ENCODE results near the gene BHMT.
"Not testable (repeated sequence)": the region's sequence is repeated elsewhere in the genome, so short reads cannot be mapped to it uniquely, and the experiment has no call there.

Gene BHMT

DNA sequence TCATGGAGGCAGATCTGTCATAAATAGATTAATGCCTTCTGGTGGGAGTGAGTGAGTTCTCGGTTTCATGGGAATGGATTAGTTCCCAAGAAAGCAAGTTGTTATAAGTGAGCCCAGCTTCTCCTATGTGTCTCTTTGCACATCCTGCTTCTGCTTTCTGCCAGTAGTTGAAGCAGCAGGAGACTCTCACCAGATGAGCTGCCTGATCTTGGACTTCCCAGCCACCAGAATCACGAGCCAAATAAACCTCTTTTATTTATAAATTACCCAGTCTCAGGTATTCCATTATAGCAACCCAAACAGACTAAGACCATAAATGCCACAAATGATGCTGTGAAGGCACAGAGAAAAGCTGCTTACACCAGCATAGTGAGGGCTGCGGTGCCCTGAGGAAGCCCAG, 28.9 kb downstream of the BHMT start:
- TF ChIP-seq CTCF (IDR thresholded peaks at IDR 0.05; ENCODE audit: low read depth, low read length, missing control alignments), result no peak
- no peak overlapping the region for H3K4me3 ChIP-seq (ENCODE audit: low read depth, low read length)
- in situ Hi-C loops (cut with HindIII; ENCODE audit: low sequenced_read_pairs), result no loop called here
- DNase-seq (ENCODE audit: low read depth), result no peak

GRCh38 chr5:79143684-79144379, 32.2 kb downstream of the BHMT start:
- DNase-seq (ENCODE audit: low read depth), result peak; percentile 16
- no peak for TF ChIP-seq CTCF (IDR thresholded peaks at IDR 0.05; ENCODE audit: low read depth, low read length, missing control alignments)
- H3K4me3 ChIP-seq (ENCODE audit: low read depth, low read length), result no peak overlapping the region
- in situ Hi-C loops (cut with HindIII; ENCODE audit: low sequenced_read_pairs), result no loop called here

DNA sequence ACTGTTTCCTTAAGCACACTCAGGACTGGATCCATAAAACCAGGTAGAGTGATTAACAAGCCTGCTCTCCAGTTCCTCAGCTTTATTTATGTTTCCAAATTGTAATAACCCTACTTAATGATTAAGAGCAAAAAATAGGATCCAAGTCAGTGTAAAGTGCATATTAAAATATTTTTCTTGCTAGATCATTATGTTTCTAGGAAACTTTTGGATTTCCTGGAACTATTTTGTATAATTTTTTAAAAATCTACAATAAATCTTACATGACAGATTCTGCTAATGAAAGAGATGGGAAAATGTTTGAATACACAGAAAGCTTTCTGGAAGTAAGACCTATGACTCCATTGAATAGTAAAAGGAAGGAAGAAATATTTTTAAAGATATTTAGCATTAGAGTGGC, 35.5 kb downstream of the BHMT start:
- no peak overlapping the region for H3K4me3 ChIP-seq (ENCODE audit: low read depth, low read length)
- TF ChIP-seq CTCF (IDR thresholded peaks at IDR 0.05; ENCODE audit: low read depth, low read length, missing control alignments), result no peak
- DNase-seq (ENCODE audit: low read depth), result no peak
- in situ Hi-C loops (cut with HindIII; ENCODE audit: low sequenced_read_pairs), result no loop called here

- no peak for DNase-seq (ENCODE audit: low read depth)
- H3K4me3 ChIP-seq (ENCODE audit: low read depth, low read length), result no peak overlapping the region
- TF ChIP-seq CTCF (IDR thresholded peaks at IDR 0.05; ENCODE audit: low read depth, low read length, missing control alignments), result no peak
- in situ Hi-C loops (cut with HindIII; ENCODE audit: low sequenced_read_pairs), result no loop called here
These were observed 37.8 kb downstream of the BHMT start for GRCh38 chr5:79149433-79149832.

DNA sequence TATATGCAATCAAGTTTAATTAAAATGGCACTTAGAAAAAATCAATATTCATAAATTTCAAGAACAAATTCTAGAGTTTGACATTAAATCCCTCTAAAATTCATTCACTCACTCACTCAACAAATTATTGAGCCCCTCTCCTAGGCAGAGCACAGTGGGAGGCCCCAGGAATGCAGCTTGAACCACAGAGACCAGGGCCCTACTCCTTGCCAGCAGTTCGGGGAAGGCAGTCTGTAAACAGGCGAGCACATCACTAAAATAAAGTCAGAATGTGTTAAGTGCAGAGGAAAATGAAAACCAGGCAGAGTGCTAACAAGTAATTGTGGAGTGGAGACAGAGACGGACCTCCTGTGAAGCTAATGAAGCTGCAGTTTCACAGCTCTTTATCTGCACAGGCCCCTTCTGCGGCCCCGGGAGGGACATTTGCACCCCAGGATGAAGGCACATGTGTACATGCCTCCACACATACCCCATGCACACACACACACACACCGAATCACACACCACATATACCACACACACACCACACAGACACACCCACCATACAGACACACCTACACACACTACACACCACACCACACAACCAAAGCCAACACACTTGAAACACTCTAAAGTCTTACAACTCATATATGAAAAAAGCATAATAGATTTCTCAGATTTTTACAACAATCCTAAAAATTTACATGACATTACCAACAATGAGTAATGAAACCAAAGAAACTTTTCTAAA, 40.5 kb downstream of the BHMT start:
- no peak overlapping the region for H3K4me3 ChIP-seq (ENCODE audit: low read depth, low read length)
- in situ Hi-C loops (cut with HindIII; ENCODE audit: low sequenced_read_pairs), result no loop called here
- no peak for TF ChIP-seq CTCF (IDR thresholded peaks at IDR 0.05; ENCODE audit: low read depth, low read length, missing control alignments)
- peak; percentile 15 for DNase-seq (ENCODE audit: low read depth)

DNA sequence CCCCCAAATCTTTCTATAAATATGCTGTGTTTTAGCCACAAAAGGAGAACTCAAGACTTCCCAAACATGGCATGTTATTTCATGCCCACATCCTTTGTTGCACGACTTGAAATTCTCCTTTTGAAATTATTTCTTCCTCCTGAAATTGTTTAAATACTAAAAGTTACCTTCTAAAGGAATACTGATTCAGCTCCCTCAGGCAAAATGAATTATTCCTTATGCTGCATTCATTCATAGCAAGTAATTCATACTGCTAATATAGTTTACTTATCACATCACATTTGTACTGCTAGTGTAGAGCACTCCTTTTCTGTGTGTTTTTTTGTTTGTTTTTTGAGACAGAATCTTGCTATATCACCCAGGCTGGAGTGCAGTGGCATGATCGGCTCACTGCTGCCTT, 45.7 kb downstream of the BHMT start:
- DNase-seq (ENCODE audit: low read depth), result no peak
- H3K4me3 ChIP-seq (ENCODE audit: low read depth, low read length), result no peak overlapping the region
- TF ChIP-seq CTCF (IDR thresholded peaks at IDR 0.05; ENCODE audit: low read depth, low read length, missing control alignments), result no peak
- in situ Hi-C loops (cut with HindIII; ENCODE audit: low sequenced_read_pairs), result no loop called here

DNA sequence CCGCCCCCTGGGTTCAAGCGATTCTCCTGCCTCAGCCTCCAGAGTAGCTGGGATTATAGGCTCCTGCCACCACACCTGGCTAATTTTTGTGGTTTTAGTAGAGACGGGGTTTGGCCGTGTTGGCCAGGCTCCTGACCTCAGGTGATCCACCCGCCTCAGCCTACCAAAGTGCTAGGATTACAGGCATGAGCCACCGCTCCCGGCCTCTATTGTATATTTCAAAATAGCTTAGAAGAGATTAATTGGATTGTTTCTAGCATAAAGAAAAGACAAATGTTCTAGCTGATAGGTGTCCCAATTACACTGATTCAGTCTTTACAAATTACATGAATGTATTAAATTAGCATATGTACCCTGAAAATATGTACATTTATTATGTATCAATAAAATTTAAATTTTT, 50.0 kb downstream of the BHMT start:
- DNase-seq (ENCODE audit: low read depth); H3K4me3 ChIP-seq (ENCODE audit: low read depth, low read length); in situ Hi-C loops (cut with HindIII; ENCODE audit: low sequenced_read_pairs): not testable (repeated sequence)

Data from astrocyte of the cerebellum (primary cell).